HTR-8/SVneo (cell line): ENCODE data around the gene FUT4.
A peak's percentile ranks its signal among the peaks of the same experiment; 100 is the strongest.
"Not testable (repeated sequence)": the region's sequence is repeated elsewhere in the genome, so short reads cannot be mapped to it uniquely, and the experiment has no call there.

Experiments used
- DNase-seq: peaks from one replicate; pipeline ENCODE4 v3.0.0; 2011; ENCODE audit warnings: low spot score, mixed read lengths; ENCODE audit not compliant: insufficient read length
- FAIRE-seq: peaks from 2 replicates; lab custom pipeline; 2011; peaks lifted over from hg19 to GRCh38; lab: Jason Lieb, UNC

The FUT4 gene

GRCh38 chr11:94543695-94544645 lies at the start of gene FUT4:
TSS of gene FUT4 (plus strand) at chr11:94543921. CDS start at chr11:94544134, 213 bp downstream.
- DNase-seq (peak; percentile 79), FAIRE-seq (peak; percentile 54)

- DNase-seq (no peak), FAIRE-seq (no peak)
These were observed 49.5 kb upstream of the FUT4 start for GRCh38 chr11:94494126-94494680.

- no peak for DNase-seq
- FAIRE-seq = no peak
These were observed 43.5 kb upstream of the FUT4 start for GRCh38 chr11:94500181-94500580.

GRCh38 chr11:94501522-94501921 lies 42.2 kb upstream of the FUT4 start:
- no peak for FAIRE-seq

GRCh38 chr11:94504689-94505293 lies 38.9 kb upstream of the FUT4 start:
- peak; percentile 45 for DNase-seq
- peak; percentile 46 for FAIRE-seq

More at GRCh38 chr11:94501522-94501921, 42.2 kb upstream of the FUT4 start:
- no peak for DNase-seq

GRCh38 chr11:94506513-94506912 lies 37.2 kb upstream of the FUT4 start:
- not testable (repeated sequence) for FAIRE-seq, DNase-seq

GRCh38 chr11:94507485-94507884 lies 36.2 kb upstream of the FUT4 start:
- no peak for FAIRE-seq

GRCh38 chr11:94511932-94512781 lies 31.6 kb upstream of the FUT4 start, which contains the start of gene C11orf97:
TSS of gene C11orf97 (plus strand) at chr11:94512461. CDS start at chr11:94512529, 68 bp downstream.
- peak; percentile 71 for FAIRE-seq

More at GRCh38 chr11:94507485-94507884, 36.2 kb upstream of the FUT4 start:
- no peak for DNase-seq

GRCh38 chr11:94513091-94513490 lies 30.6 kb upstream of the FUT4 start:
- FAIRE-seq = no peak
- DNase-seq = no peak

More at GRCh38 chr11:94511932-94512781, 31.6 kb upstream of the FUT4 start, which contains the start of gene C11orf97:
- peak; percentile 53 for DNase-seq

GRCh38 chr11:94515398-94515797 lies 28.3 kb upstream of the FUT4 start:
- FAIRE-seq = no peak
- no peak for DNase-seq

GRCh38 chr11:94516725-94517124 lies 27.0 kb upstream of the FUT4 start:
- FAIRE-seq (no peak), DNase-seq (no peak)

GRCh38 chr11:94518300-94518699 lies 25.4 kb upstream of the FUT4 start:
- DNase-seq (no peak), FAIRE-seq (no peak)

- FAIRE-seq (no peak), DNase-seq (no peak)
These were observed 24.1 kb upstream of the FUT4 start for GRCh38 chr11:94519478-94520084.

- FAIRE-seq (peak; percentile 60), DNase-seq (no peak)
These were observed 22.0 kb upstream of the FUT4 start for GRCh38 chr11:94521684-94522083.

- DNase-seq = no peak
- FAIRE-seq = no peak
These were observed 19.4 kb upstream of the FUT4 start for GRCh38 chr11:94524341-94524740.

GRCh38 chr11:94525546-94526324 lies 18.0 kb upstream of the FUT4 start:
- no peak for FAIRE-seq

GRCh38 chr11:94526645-94527438 lies 16.9 kb upstream of the FUT4 start:
- no peak for FAIRE-seq
- no peak for DNase-seq

More at GRCh38 chr11:94525546-94526324, 18.0 kb upstream of the FUT4 start:
- DNase-seq = no peak

- DNase-seq = no peak
- FAIRE-seq = no peak
These were observed 15.2 kb upstream of the FUT4 start for GRCh38 chr11:94528551-94528950.
